HK-2 (cell line): Measurements from ENCODE around the gene CEMP1.

Experiments
- DNase-seq: peaks from one replicate; pipeline ENCODE4 v3.0.0-alpha.2; 2018; ENCODE audit not compliant: unreplicated experiment

The CEMP1 gene

GRCh38 chr16:2520097-2520783 is 11.0 kb downstream of the CEMP1 start, which contains the start of gene AMDHD2:
Gene AMDHD2, plus strand, starts transcription at chr16:2520371. Its CDS starts 88 bp downstream, at chr16:2520459.
- DNase-seq = peak; percentile 84

GRCh38 chr16:2519711-2520080 is 11.5 kb downstream of the CEMP1 start:
- DNase-seq = no peak

- no peak for DNase-seq
These were observed 12.1 kb downstream of the CEMP1 start for GRCh38 chr16:2518823-2519710.

GRCh38 chr16:2517954-2518605 is 13.1 kb downstream of the CEMP1 start:
- DNase-seq = no peak

GRCh38 chr16:2516391-2517240 is 14.6 kb downstream of the CEMP1 start:
- no peak for DNase-seq

GRCh38 chr16:2515180-2515851 is 15.9 kb downstream of the CEMP1 start:
- no peak for DNase-seq

GRCh38 chr16:2514333-2515179 is 16.7 kb downstream of the CEMP1 start:
- DNase-seq = no peak

- DNase-seq = peak; percentile 84
These were observed 17.5 kb downstream of the CEMP1 start, which contains the start of gene ATP6V0C for GRCh38 chr16:2513405-2514332. Gene ATP6V0C, plus strand, starts transcription at chr16:2513952. Its CDS starts 152 bp downstream, at chr16:2514104.

- DNase-seq = no peak
These were observed 18.3 kb downstream of the CEMP1 start for GRCh38 chr16:2512735-2513404.

- no peak for DNase-seq
These were observed 19.0 kb downstream of the CEMP1 start for GRCh38 chr16:2511996-2512734.

GRCh38 chr16:2511128-2511800 is 19.9 kb downstream of the CEMP1 start:
- DNase-seq = no peak

- no peak for DNase-seq
These were observed 22.3 kb downstream of the CEMP1 start for GRCh38 chr16:2508722-2509400.

GRCh38 chr16:2507665-2508064 is 23.5 kb downstream of the CEMP1 start:
- DNase-seq = no peak

- no peak for DNase-seq
These were observed 24.1 kb downstream of the CEMP1 start for GRCh38 chr16:2507052-2507659.

- DNase-seq = no peak
These were observed 25.5 kb downstream of the CEMP1 start for GRCh38 chr16:2505695-2506094.
